Fibroblast of lung (primary cell): ENCODE measurements around the gene FAH. TPM values are rescaled to one million over a fixed set of nuclear protein-coding genes. Genes with fewer than 3 reads are reported as not detected.

Experiments used
- DNase-seq, 2 donors: peaks; one replicate each; pipeline versions ENCODE4 v3.0.0 to v3.0.0-alpha.2; 2010; ENCODE audit warnings: low read depth in 2 of 2
- H2AFZ ChIP-seq: 2 replicates; pipeline ENCODE4 v1.5.1; 2012; ENCODE audit warnings: low read length, control low read depth, inconsistent platforms
- H3K27ac ChIP-seq: 2 replicates; pipeline ENCODE4 v1.5.1; 2011; ENCODE audit warnings: low read length, control low read depth; ENCODE audit not compliant: insufficient read depth
- H3K27me3 ChIP-seq: 2 replicates; pipeline ENCODE4 v1.5.1; 2011; ENCODE audit warnings: mild to moderate bottlenecking, low read length; ENCODE audit not compliant: control insufficient read depth, insufficient read depth
- H3K36me3 ChIP-seq: 2 replicates; pipeline ENCODE4 v1.5.1; 2011; ENCODE audit warnings: low read length; ENCODE audit not compliant: control insufficient read depth, insufficient read depth
- H3K4me1 ChIP-seq: 2 replicates; pipeline ENCODE4 v1.5.1; 2011; ENCODE audit warnings: low read length; ENCODE audit not compliant: control insufficient read depth, insufficient read depth; ENCODE audit errors: extremely low read depth
- H3K4me2 ChIP-seq: 2 replicates; pipeline ENCODE4 v1.5.1; 2011; ENCODE audit warnings: low read length, control low read depth; ENCODE audit not compliant: insufficient read depth; ENCODE audit errors: extremely low read depth
- H3K4me3 ChIP-seq, 4 experiments: fragments of 200-600 bp in 1 of 4; sonication (generic) in 1 of 4; replicated peaks in 1 of 4; 2 replicates each; pipeline ENCODE4 v1.5.1; 2011 to 2016; ENCODE audit warnings: low read length in 4 of 4, low read depth in 3 of 4, mild to moderate bottlenecking in 3 of 4, control low read depth in 2 of 4, inconsistent platforms in 1 of 4, mixed read lengths in 1 of 4; ENCODE audit not compliant: insufficient read depth in 1 of 4; ENCODE audit errors: control extremely low read depth in 1 of 4
- H3K79me2 ChIP-seq: 2 replicates; pipeline ENCODE4 v1.5.1; 2012; ENCODE audit warnings: mild to moderate bottlenecking, low read length, inconsistent platforms; ENCODE audit not compliant: control insufficient read depth, insufficient read depth
- H3K9ac ChIP-seq: 2 replicates; pipeline ENCODE4 v1.5.1; 2011; ENCODE audit warnings: mild to moderate bottlenecking, low read length, control low read depth; ENCODE audit not compliant: insufficient read depth
- H3K9me3 ChIP-seq: 2 replicates; pipeline ENCODE4 v1.5.1; 2012; ENCODE audit warnings: low read depth, low read length; ENCODE audit not compliant: control insufficient read depth, insufficient read depth
- H4K20me1 ChIP-seq: 2 replicates; pipeline ENCODE4 v1.5.1; 2011; ENCODE audit warnings: low read length; ENCODE audit not compliant: control insufficient read depth, insufficient read depth; ENCODE audit errors: extremely low read depth
- EZH2 ChIP-seq: IDR thresholded peaks from 2 replicates; pipeline ENCODE4 v1.5.1; 2012; ENCODE audit warnings: low read length, control low read depth, mild to moderate bottlenecking; ENCODE audit errors: missing control alignments
- polyA plus RNA-seq, 2 donors: library from polyadenylated mRNA; depleted of rRNA in 1 of 2; stranded (reverse) in 1 of 2; unstranded in 1 of 2; fragments of >200 nt; gene quantifications; 2 replicates each; pipeline ENCODE4 v1.2.1, GENCODE V29; 2011 to 2012; ENCODE audit warnings: missing spikeins in 1 of 2
- total RNA-seq: library from RNA; depleted of rRNA; stranded (reverse); fragments of >200 nt; gene quantifications from 2 replicates; pipeline ENCODE4 v1.2.1, GENCODE V29; 2014
- TF ChIP-seq, protein P1 (sequence below), 2 donors: IDR thresholded peaks in 1 of 2; conservative IDR thresholded peaks in 1 of 2; 1 replicate in 1 of 2; 2 replicates in 1 of 2; pipeline ENCODE4 v1.5.1; 2011 to 2012; ENCODE audit warnings: low read length in 2 of 2, control low read depth in 1 of 2, inconsistent platforms in 1 of 2, low read depth in 1 of 2, mild to moderate bottlenecking in 1 of 2

FAH gene
- total and polyA plus RNA-seq, 2 donors (not counting 1 experiment from before 2014, with no cell fraction given) = 24.4 to 58.6 TPM

DNA sequence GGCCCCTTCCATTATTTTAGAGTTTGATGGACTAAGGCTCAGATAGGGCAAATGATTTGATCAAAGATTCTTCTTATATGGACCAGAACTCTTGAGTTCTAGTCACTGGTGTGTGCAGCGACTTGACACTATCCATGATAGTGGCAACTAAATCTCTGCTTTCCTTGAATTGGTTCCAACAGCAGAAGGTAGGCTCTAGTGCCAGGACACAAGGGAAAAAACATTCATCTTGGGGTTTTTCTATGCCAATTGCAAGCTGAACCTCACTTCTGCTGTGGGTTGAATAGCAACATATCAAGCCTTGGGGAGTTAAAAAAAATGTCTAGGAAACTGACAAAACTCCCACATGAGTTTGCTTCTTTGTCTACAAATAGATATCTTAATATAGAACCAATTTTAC is 64.1 kb downstream of the FAH start:
- Histone ChIP-seq H3K4me3 (no peak overlapping the region), H3K9me3 (no peaks in the 10 kb centered on the region), H3K36me3 (no peaks in the 10 kb centered on the region), H3K27ac (no peak overlapping the region), H3K79me2 (no peaks in the 10 kb centered on the region), H3K27me3 (no peaks in the 10 kb centered on the region), H2AFZ (no peak overlapping the region), H3K4me2 (no peak overlapping the region), H4K20me1 (no peaks in the 10 kb centered on the region), H3K9ac (no peak overlapping the region), H3K4me1 (no peaks in the 10 kb centered on the region)
- no peak for DNase-seq
- no peak for TF ChIP-seq EZH2
- TF ChIP-seq, protein P1, sequence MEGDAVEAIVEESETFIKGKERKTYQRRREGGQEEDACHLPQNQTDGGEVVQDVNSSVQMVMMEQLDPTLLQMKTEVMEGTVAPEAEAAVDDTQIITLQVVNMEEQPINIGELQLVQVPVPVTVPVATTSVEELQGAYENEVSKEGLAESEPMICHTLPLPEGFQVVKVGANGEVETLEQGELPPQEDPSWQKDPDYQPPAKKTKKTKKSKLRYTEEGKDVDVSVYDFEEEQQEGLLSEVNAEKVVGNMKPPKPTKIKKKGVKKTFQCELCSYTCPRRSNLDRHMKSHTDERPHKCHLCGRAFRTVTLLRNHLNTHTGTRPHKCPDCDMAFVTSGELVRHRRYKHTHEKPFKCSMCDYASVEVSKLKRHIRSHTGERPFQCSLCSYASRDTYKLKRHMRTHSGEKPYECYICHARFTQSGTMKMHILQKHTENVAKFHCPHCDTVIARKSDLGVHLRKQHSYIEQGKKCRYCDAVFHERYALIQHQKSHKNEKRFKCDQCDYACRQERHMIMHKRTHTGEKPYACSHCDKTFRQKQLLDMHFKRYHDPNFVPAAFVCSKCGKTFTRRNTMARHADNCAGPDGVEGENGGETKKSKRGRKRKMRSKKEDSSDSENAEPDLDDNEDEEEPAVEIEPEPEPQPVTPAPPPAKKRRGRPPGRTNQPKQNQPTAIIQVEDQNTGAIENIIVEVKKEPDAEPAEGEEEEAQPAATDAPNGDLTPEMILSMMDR (conservative IDR thresholded peaks at IDR 0.05 in 1 of 2, IDR thresholded peaks at IDR 0.05 in 1 of 2; ENCODE audit: low read depth in 1 of 2, low read length in 2 of 2) = no peak

DNA sequence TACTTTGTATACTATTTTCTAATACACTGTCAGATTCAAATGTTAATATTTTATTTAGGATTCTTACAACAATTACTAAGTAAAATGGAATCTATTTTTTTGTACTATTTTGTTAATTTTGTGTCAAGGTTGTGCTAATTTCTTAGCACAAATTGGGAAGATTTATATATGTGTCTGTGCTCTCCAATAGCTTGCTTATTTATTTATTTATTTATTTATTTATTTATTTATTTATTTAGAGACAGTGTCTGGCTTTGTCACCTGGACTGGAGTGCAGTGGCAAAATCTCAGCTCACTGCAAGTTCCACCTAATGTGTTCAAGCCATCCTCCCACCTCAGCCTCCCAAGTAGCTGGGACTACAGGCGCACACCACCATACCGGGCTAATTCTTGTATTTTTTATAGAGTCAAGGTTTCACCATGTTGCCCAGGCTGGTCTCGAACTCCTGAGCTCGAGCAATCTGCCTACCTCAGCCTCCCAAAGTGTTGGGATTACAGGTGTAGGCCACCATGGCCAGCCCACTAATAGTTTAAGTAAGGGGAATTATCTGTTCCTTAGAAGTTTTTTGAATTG is 64.6 kb downstream of the FAH start:
- no peak overlapping the region for H3K27ac ChIP-seq
- H3K4me2 ChIP-seq = no peak overlapping the region
- H3K27me3 ChIP-seq = no peaks in the 10 kb centered on the region
- H3K9me3 ChIP-seq = no peaks in the 10 kb centered on the region
- no peak for DNase-seq
- no peaks in the 10 kb centered on the region for H4K20me1 ChIP-seq
- TF ChIP-seq, protein P1 (conservative IDR thresholded peaks at IDR 0.05 in 1 of 2, IDR thresholded peaks at IDR 0.05 in 1 of 2; ENCODE audit: low read depth in 1 of 2, low read length in 2 of 2) = no peak
- no peak for TF ChIP-seq EZH2
- no peak overlapping the region for H3K4me3 ChIP-seq
- H2AFZ ChIP-seq = no peak overlapping the region
- no peak overlapping the region for H3K9ac ChIP-seq
- no peaks in the 10 kb centered on the region for H3K36me3 ChIP-seq
- no peaks in the 10 kb centered on the region for H3K4me1 ChIP-seq
- H3K79me2 ChIP-seq = no peaks in the 10 kb centered on the region

DNA sequence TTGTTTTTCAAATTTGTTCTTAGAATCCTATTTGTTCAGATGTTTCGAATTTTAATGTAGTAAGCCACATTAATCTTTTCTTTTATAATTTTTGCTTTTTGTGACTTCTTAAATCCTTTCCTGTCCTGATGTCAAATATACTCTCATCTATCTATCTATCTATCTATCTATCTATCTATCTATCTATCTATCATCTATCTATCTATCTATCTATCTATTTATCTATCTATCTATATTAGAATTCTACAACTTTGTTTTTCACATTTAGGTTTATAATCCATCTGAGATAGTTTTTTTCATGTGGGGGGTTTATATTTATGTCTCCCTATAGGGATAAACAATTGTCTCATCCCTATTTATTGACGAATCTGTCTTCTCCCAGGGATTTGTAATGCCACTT is 67.2 kb downstream of the FAH start:
- Histone ChIP-seq H3K27ac (no peak overlapping the region), H3K36me3 (no peaks in the 10 kb centered on the region), H2AFZ (no peak overlapping the region), H3K79me2 (no peaks in the 10 kb centered on the region), H4K20me1 (no peaks in the 10 kb centered on the region), H3K4me2 (no peak overlapping the region), H3K4me1 (no peaks in the 10 kb centered on the region), H3K27me3 (no peaks in the 10 kb centered on the region), H3K9ac (no peak overlapping the region), H3K4me3 (no peak overlapping the region), H3K9me3 (no peaks in the 10 kb centered on the region)
- TF ChIP-seq, protein P1 (conservative IDR thresholded peaks at IDR 0.05 in 1 of 2, IDR thresholded peaks at IDR 0.05 in 1 of 2; ENCODE audit: low read depth in 1 of 2, low read length in 2 of 2) = no peak
- TF ChIP-seq EZH2 = no peak
- DNase-seq = no peak
